22Rv1 (cell line): ENCODE data around the gene HPSE2.

ENCODE experiments used
- CTCF ChIP-seq: fragments of 450-650 bp; IDR thresholded peaks from 2 replicates; pipeline ENCODE4 v1.5.1; 2017; ENCODE audit warnings: mild to moderate bottlenecking
- ZFX ChIP-seq: fragments of 450-650 bp; IDR thresholded peaks from 2 replicates; pipeline ENCODE4 v1.6.1; 2017; ENCODE audit warnings: antibody characterized with exemption, borderline replicate concordance

GRCh38 chr10:98878921-98879320 is 356.7 kb downstream of the HPSE2 start:
- TF ChIP-seq CTCF (no peak), ZFX (no peak)
